Mesenchymal stem cell (in vitro differentiated cells and primary cell): ENCODE data around the gene PLAC9.

Experiments
- DNase-seq: peaks from one replicate; pipeline ENCODE4 v3.0.0-alpha.2; 2013
- H2AFZ ChIP-seq: one replicate; pipeline ENCODE4 v1.6.1; 2013; ENCODE audit warnings: low read depth, mild to moderate bottlenecking, control low read depth, inconsistent platforms, low read length, moderate library complexity
- H2AK5ac ChIP-seq: 2 replicates; pipeline ENCODE4 v1.6.1; 2013; ENCODE audit warnings: low read length, moderate library complexity, mild to moderate bottlenecking, inconsistent platforms; ENCODE audit not compliant: severe bottlenecking
- H2BK120ac ChIP-seq: one replicate; pipeline ENCODE4 v1.6.1; 2013; ENCODE audit warnings: low read depth, mild to moderate bottlenecking, inconsistent platforms, low read length, moderate library complexity
- H2BK12ac ChIP-seq, 2 experiments: one replicate each; pipeline ENCODE4 v1.6.1; 2013; ENCODE audit warnings: inconsistent platforms in 2 of 2, low read length in 2 of 2, mild to moderate bottlenecking in 2 of 2, moderate library complexity in 2 of 2, control low read depth in 1 of 2
- H2BK15ac ChIP-seq: one replicate; pipeline ENCODE4 v1.6.1; 2013; ENCODE audit warnings: mild to moderate bottlenecking, low read depth, inconsistent platforms; ENCODE audit not compliant: poor library complexity, severe bottlenecking
- H2BK5ac ChIP-seq: 2 replicates; pipeline ENCODE4 v1.6.1; 2013; ENCODE audit warnings: low read depth, mild to moderate bottlenecking, low read length, control low read depth, inconsistent platforms; ENCODE audit not compliant: poor library complexity, severe bottlenecking
- H3K14ac ChIP-seq, 2 experiments: one replicate each; pipeline ENCODE4 v1.6.1; 2013; ENCODE audit warnings: inconsistent platforms in 2 of 2, low read length in 2 of 2, control low read depth in 1 of 2, mild to moderate bottlenecking in 1 of 2, moderate library complexity in 1 of 2
- H3K18ac ChIP-seq, 2 experiments: one replicate each; pipeline ENCODE4 v1.6.1; 2013; ENCODE audit warnings: inconsistent platforms in 2 of 2, low read length in 2 of 2, control low read depth in 1 of 2, low read depth in 1 of 2, mild to moderate bottlenecking in 1 of 2
- H3K23ac ChIP-seq, 2 experiments: one replicate each; pipeline ENCODE4 v1.6.1; 2013; ENCODE audit warnings: inconsistent platforms in 2 of 2, low read length in 2 of 2, mild to moderate bottlenecking in 2 of 2, moderate library complexity in 2 of 2, control low read depth in 1 of 2
- H3K27ac ChIP-seq: 2 replicates; pipeline ENCODE4 v1.5.1; 2013; ENCODE audit warnings: mild to moderate bottlenecking, moderate library complexity, low read length, control low read depth, inconsistent platforms; ENCODE audit not compliant: poor library complexity, severe bottlenecking
- H3K27me3 ChIP-seq, 2 experiments: 2 replicates each; pipeline versions ENCODE4 v1.6.1 to v1.7.0; 2013; ENCODE audit warnings: low read length in 2 of 2, mild to moderate bottlenecking in 2 of 2, moderate library complexity in 2 of 2, control low read depth in 1 of 2, inconsistent platforms in 1 of 2; ENCODE audit not compliant: control insufficient read depth in 1 of 2, insufficient read depth in 1 of 2
- H3K36me3 ChIP-seq, 2 experiments: 2 replicates each; pipeline versions ENCODE4 v1.6.1 to v1.7.0; 2013; ENCODE audit warnings: low read length in 2 of 2, control low read depth in 1 of 2, inconsistent platforms in 1 of 2, low read depth in 1 of 2, mild to moderate bottlenecking in 1 of 2; ENCODE audit not compliant: insufficient read depth in 2 of 2, control insufficient read depth in 1 of 2
- H3K4ac ChIP-seq, 2 experiments: one replicate each; pipeline ENCODE4 v1.6.1; 2013; ENCODE audit warnings: inconsistent platforms in 2 of 2, low read length in 2 of 2, mild to moderate bottlenecking in 2 of 2, moderate library complexity in 2 of 2, control low read depth in 1 of 2, low read depth in 1 of 2
- H3K4me1 ChIP-seq: 2 replicates; pipeline ENCODE4 v1.6.1; 2013; ENCODE audit warnings: low read depth, low read length, control low read depth; ENCODE audit not compliant: control insufficient read depth, insufficient read depth
- H3K4me2 ChIP-seq: 2 replicates; pipeline ENCODE4 v1.6.1; 2013; ENCODE audit warnings: low read length, mild to moderate bottlenecking, inconsistent platforms; ENCODE audit not compliant: poor library complexity, severe bottlenecking
- H3K4me3 ChIP-seq, 2 experiments: 2 replicates each; pipeline versions ENCODE4 v1.5.1 to v1.7.0; 2013; ENCODE audit warnings: low read length in 2 of 2, mild to moderate bottlenecking in 2 of 2, control low read depth in 1 of 2, low read depth in 1 of 2; ENCODE audit not compliant: insufficient read depth in 1 of 2
- H3K79me1 ChIP-seq: replicated peaks from 2 replicates; pipeline ENCODE4 v1.6.1; 2013; ENCODE audit warnings: mild to moderate bottlenecking, control low read depth, low read length, inconsistent platforms; ENCODE audit not compliant: poor library complexity, severe bottlenecking
- H3K9ac ChIP-seq: 2 replicates; pipeline ENCODE4 v1.7.0; 2013; ENCODE audit warnings: mild to moderate bottlenecking, low read length, moderate library complexity
- H3K9me3 ChIP-seq: 2 replicates; pipeline ENCODE4 v1.7.0; 2013; ENCODE audit warnings: mild to moderate bottlenecking, low read length; ENCODE audit not compliant: control insufficient read depth
- H4K8ac ChIP-seq: one replicate; pipeline ENCODE4 v1.6.1; 2013; ENCODE audit warnings: inconsistent platforms, mild to moderate bottlenecking, low read length, moderate library complexity
- H4K91ac ChIP-seq: one replicate; pipeline ENCODE4 v1.6.1; 2013; ENCODE audit warnings: mild to moderate bottlenecking, low read length, inconsistent platforms
- WGBS: methylation state at CpG from one replicate; pipeline ENCODE4 v1.1.7; 2013; ENCODE audit warnings: mixed read lengths; 5-methylcytosine and 5-hydroxymethylcytosine counted together

Gene PLAC9

GRCh38 chr10:80108576-80109239 is 23.8 kb upstream of the PLAC9 start:
- Histone ChIP-seq H2BK12ac (no peak overlapping the region), H3K4ac (no peak overlapping the region), H3K9me3 (peaks cover 25% of the 10 kb centered on the region), H3K79me1 (no peaks in the 10 kb centered on the region), H4K91ac (no peak overlapping the region), H3K14ac (no peak overlapping the region), H3K27ac (no peak overlapping the region), H3K4me2 (no peak overlapping the region), H2BK15ac (no peak overlapping the region), H2BK5ac (no peak overlapping the region), H2AK5ac (no peak overlapping the region), H2AFZ (no peak overlapping the region), H3K9ac (no peak overlapping the region), H3K23ac (no peak overlapping the region), H2BK120ac (no peak overlapping the region), H3K27me3 (no peaks in the 10 kb centered on the region), H4K8ac (no peak overlapping the region), H3K4me1 (no peaks in the 10 kb centered on the region), H3K18ac (no peak overlapping the region), H3K4me3 (peak overlapping the region in 1 of 2 experiments; percentile 37), H3K36me3 (no peaks in the 10 kb centered on the region)
- WGBS: 83% methylated on average over 7 of the region's 8 CpGs
- DNase-seq: peak; percentile 13

- H3K14ac ChIP-seq: no peak overlapping the region
- peak overlapping the region; percentile 78 for H3K9ac ChIP-seq
- no peak overlapping the region for H3K4ac ChIP-seq
- no peak overlapping the region for H2BK5ac ChIP-seq
- H3K4me1 ChIP-seq: no peaks in the 10 kb centered on the region
- no peak overlapping the region for H3K18ac ChIP-seq
- no peak overlapping the region for H2AK5ac ChIP-seq
- 97% methylated on average over 1 of the region's 1 CpG for WGBS
- no peak overlapping the region for H3K4me3 ChIP-seq
- peaks cover 25% of the 10 kb centered on the region for H3K9me3 ChIP-seq
- no peaks in the 10 kb centered on the region for H3K27me3 ChIP-seq
- no peak overlapping the region for H2AFZ ChIP-seq
- H3K23ac ChIP-seq: no peak overlapping the region
- no peaks in the 10 kb centered on the region for H3K79me1 ChIP-seq
- no peak overlapping the region for H4K91ac ChIP-seq
- H3K27ac ChIP-seq: no peak overlapping the region
- H2BK12ac ChIP-seq: no peak overlapping the region
- no peaks in the 10 kb centered on the region for H3K36me3 ChIP-seq
- no peak overlapping the region for H4K8ac ChIP-seq
- no peak for DNase-seq
- no peak overlapping the region for H2BK15ac ChIP-seq
- no peak overlapping the region for H2BK120ac ChIP-seq
- no peak overlapping the region for H3K4me2 ChIP-seq
Observed at GRCh38 chr10:80110986-80111385, 21.5 kb upstream of the PLAC9 start.

- Histone ChIP-seq H2BK5ac (no peak overlapping the region), H3K9ac (no peak overlapping the region), H3K36me3 (no peaks in the 10 kb centered on the region), H2BK12ac (no peak overlapping the region), H4K8ac (no peak overlapping the region), H3K9me3 (no peaks in the 10 kb centered on the region), H3K27ac (no peak overlapping the region), H2BK120ac (no peak overlapping the region), H3K18ac (no peak overlapping the region), H2AFZ (no peak overlapping the region), H3K27me3 (peaks cover 0 to 8% of the 10 kb centered on the region in 2 experiments), H3K4me3 (no peak overlapping the region), H3K14ac (no peak overlapping the region), H3K23ac (no peak overlapping the region), H3K4me1 (no peaks in the 10 kb centered on the region), H3K4me2 (no peak overlapping the region), H3K4ac (no peak overlapping the region), H2BK15ac (no peak overlapping the region), H2AK5ac (no peak overlapping the region), H3K79me1 (no peaks in the 10 kb centered on the region), H4K91ac (no peak overlapping the region)
- no peak for DNase-seq
- 42% methylated on average over 2 of the region's 4 CpGs for WGBS
Observed at GRCh38 chr10:80118669-80119068, 13.9 kb upstream of the PLAC9 start.

- no peak overlapping the region for H3K18ac ChIP-seq
- H2BK15ac ChIP-seq: no peak overlapping the region
- H4K8ac ChIP-seq: no peak overlapping the region
Observed at GRCh38 chr10:80122110-80122710, 10.3 kb upstream of the PLAC9 start.

More at GRCh38 chr10:80122110-80122710, 10.3 kb upstream of the PLAC9 start:
- H2AFZ ChIP-seq: no peak overlapping the region
- H3K27ac ChIP-seq: no peak overlapping the region
- H2BK5ac ChIP-seq: no peak overlapping the region
- H3K4me1 ChIP-seq: no peaks in the 10 kb centered on the region
- H3K9me3 ChIP-seq: no peaks in the 10 kb centered on the region
- no peak overlapping the region for H3K4me2 ChIP-seq
- no peaks in the 10 kb centered on the region for H3K79me1 ChIP-seq
- no peak overlapping the region for H3K14ac ChIP-seq
- H3K27me3 ChIP-seq: peaks cover 0 to 8% of the 10 kb centered on the region in 2 experiments
- no peak overlapping the region for H2BK120ac ChIP-seq
- H3K4ac ChIP-seq: no peak overlapping the region
- no peak overlapping the region for H2BK12ac ChIP-seq
- H3K9ac ChIP-seq: peak overlapping the region; percentile 42
- no peak overlapping the region for H3K23ac ChIP-seq
- H3K36me3 ChIP-seq: no peaks in the 10 kb centered on the region
- peak overlapping the region in 1 of 2 experiments; percentile 43 for H3K4me3 ChIP-seq
- H2AK5ac ChIP-seq: no peak overlapping the region
- no peak for DNase-seq
- no peak overlapping the region for H4K91ac ChIP-seq
